Iris pigment epithelial cell (primary cell): ENCODE data around the gene RFNG.

Experiments
- DNase-seq: peaks from one replicate; pipeline ENCODE4 v3.0.0-alpha.2; 2011; ENCODE audit warnings: low read depth

The RFNG gene

DNA sequence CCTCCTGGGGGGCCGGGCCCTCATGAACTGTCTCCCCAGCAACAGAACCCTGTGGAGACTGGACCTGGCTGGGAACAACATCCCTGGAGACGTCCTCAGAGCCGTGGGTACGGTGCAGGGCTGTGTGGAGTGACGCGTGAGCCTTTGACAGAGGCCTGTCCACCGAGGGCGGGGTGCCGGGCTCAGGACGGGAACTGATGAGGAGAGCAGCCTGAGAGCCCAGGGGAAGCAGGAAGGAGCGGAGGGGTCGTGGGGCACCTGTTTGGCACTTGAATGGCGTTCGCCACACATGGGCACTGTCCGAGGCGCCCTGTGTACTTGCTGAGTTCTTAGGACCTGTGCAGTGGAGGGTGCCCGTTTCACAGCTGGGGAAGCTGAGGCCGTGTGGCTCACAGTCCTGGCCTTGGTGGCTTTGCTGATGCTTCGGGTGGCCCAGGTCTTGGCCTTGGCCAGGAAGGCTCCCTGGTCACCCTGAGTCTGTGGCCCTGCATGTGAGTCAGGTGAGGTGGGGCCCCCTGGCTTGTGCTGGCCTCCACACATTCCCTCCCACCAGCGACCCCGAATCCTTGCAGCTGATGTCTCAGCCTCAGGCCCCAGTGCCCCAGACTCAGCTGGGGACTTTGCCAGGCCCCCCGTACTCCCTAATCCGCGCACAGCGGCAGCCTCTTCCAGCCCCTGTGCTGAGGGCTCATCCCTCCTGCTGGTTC, 26.1 kb downstream of the RFNG start:
- no peak for DNase-seq

DNA sequence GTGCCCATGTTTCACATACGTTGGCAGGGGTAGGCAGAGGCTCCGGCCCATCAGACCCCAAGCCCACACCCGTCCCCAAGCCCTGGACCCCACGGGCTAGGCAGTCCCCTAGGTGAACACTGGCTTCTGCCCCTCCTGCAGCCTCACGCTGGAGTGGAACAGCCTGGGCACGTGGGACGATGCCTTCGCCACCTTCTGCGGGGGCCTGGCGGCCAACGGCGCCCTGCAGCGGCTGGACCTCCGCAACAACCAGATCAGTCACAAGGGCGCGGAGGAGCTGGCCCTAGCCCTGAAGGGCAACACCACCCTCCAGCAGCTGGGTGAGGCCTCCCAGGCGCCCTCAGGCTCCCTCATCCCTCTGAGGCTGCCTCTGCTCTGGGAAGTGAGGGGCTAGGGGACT, 26.8 kb downstream of the RFNG start:
- DNase-seq, result no peak

GRCh38 chr17:82023447-82024241, 28.0 kb downstream of the RFNG start:
- peak; percentile 25 for DNase-seq

DNA sequence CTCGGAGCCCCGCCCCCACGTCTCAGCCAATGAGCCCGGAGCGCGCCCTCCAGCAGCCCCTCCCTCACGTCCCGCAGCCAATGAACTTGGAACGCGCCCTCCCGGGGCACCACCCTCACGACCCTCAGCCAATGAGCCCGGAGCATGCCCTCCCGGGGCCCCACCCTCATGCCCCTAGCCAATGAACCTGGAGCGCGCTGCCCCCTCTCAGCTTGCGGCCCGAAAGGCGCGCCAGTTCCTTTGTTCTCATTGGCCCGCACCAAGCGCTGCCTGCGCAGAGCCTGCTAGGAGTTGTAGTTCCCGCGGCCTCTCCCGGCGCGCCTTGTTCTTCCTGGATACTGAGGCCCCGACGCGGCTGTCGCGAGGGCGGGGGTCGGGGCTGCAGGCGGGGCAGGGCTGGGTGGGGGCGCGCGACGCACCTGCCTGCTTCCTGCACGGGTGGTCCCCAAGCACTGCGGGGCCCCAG, 28.6 kb downstream of the RFNG start, which contains the start of gene LRRC45:
LRRC45 (plus strand) TSS at position 325 of the 466 bp plus-strand sequence. CDS start 339 bp downstream, outside the sequence.
- peak; percentile 100 for DNase-seq

GRCh38 chr17:82022310-82022980, 29.2 kb downstream of the RFNG start, which contains the start of gene CENPX:
Gene CENPX (minus strand): TSS chr17:82022878. CDS start chr17:82022861, 17 bp downstream.
- DNase-seq, result no peak

GRCh38 chr17:82021900-82022309, 29.7 kb downstream of the RFNG start:
- DNase-seq, result no peak

DNA sequence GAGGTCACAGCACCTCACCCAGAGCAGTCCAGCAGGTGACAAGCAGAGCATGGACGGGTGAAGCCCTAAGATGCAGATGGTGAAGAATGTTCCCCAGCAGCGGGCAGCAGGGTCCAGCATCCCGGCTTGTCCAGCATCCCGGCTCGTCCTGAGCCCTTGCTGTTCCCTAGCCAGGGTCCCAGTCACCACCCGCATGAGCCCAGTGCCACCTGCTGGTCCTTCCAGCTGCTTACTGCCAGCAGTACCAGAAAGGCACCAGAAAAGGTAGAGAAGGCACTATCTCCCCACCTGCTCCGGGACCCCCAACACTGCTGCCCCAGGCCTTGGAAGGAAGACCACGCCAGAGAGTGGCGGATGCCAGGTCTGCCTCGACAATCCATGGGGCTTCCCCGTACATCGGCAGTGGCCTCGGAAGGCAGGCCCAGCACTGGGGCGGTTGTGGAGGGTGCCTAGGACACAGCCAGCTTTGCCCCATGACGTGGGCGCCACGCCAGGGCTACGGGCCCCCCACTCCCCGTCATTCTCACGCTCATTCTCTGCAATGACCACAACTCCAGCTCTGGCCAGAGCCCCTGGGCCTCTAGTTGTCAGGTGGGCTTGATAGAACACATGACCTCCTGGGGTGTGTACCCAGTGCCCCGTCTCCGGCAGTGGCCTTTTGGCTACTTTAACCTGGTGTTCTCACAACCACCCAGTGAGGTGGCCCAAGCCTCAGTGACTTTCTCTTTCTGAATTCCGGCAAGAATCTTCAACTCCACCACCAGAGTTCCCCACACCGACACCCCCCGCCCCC, 30.3 kb downstream of the RFNG start:
- peak; percentile 56 for DNase-seq

GRCh38 chr17:82020572-82021106, 31.0 kb downstream of the RFNG start:
- no peak for DNase-seq

DNA sequence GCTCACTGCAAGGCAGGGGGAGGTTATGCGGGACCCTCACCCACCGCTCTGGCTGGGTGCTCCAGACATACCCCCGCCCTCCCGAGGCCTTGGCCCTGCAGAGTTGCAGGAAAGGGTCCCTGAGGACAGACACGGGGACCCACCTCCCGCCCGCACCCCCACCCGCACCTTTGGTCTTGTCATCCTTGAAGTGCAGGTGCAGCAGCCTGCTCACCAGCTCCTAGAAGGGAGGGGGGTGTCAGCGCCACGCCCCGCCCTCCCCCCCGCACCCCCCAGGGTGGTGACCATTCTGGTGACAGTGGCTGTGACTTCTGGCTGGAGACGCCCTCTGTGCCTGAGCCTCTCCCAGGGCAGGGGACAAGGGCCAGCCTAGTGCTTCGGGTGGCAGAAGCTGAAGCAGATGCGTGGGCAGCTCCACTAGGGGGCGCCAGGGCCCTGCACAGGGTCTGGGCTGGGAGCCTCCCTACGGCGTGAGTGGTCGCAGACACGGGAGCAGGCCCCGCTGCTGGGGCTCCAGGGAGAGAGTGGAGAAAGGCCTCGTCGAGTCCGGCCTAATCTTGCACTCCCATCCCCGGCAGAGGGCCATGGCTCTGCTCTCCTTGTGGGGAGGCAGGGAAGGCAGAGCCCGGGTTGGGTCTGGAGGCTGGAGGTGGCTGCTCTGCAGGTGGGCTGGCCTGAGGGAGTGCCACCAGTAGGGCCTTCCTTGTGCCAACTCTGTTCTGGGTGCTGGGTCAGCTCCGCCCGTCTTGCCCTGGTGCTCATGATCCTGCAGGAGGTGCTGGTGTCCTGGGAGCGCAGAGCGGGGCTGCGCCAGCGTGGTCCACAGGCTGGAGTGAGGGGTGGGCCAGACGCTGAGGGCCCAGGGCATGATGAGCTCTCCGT, 31.7 kb downstream of the RFNG start:
- peak; percentile 36 for DNase-seq

DNA sequence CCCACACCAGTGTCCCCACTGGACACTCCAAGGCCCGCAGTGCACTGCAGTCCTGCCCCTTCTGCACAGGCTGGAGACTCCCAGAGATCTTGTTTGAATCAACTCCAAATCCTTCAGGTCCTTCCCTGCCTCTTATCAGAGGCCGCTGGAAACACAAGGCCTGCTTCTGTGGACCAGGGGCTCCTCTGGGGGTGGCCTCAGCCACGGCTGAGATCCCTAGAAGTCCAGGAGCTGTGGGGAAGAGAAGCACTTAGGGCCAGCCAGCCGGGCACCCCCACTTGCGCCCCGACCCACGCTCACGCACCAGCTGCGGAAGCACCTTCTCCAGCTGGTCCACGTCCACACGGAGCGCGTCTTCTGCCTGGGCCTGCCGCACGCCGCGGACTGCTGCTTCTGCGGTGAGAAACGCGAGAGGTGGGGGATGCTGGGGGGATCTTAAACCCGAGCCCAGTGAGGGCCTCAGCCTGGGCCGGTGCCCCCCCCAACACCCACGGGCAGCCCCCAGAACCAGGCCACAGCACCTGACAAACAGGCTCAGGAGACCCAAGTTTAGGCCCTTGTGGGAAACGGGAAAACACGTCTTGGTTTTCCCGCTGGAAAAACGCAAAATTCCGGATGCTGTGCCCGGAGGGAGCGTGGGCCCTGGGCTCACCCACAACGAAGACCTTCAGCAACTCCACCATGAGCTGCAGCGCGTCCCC, 32.5 kb downstream of the RFNG start:
- DNase-seq, result no peak

DNA sequence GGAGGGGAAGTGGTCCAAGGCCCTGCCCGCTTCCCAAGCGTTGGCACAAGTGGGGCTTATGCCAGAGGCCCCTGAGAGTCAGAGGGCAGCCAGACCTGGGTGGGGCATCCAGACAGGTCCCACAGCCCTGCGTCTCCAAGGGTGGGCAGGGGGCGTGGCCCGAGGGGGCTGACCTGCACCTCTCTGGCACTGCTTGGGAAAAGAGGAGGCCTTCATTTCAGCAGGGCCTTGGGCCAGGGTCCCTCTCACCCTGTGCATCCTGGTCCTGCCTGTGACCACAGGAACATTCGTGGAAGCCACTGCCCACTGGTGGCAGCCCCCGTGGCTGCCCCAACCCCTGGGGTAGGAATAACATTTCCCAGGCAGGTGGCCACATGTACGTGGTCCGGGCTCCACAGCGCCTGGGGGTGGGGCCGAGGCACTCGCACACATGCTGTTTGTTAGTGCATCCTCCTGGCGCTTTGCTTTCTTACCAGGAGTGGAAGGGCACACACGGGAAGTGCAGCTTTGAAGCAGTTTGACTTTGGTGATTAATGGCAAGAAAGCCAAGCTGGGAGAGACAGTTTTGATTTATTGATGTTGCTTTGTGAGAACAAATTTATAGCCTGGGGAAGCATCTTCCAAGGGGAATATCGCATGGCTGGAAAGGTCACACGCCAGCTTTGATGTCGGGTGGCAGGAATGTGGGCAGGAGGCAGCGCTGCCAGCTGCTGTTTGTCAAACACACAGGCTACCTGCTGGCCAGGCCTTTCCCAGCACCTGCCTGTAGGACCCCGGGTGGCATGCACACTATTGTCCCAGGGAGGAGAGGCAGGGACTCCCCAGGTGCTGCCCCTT, 33.2 kb downstream of the RFNG start:
- DNase-seq, result no peak

GRCh38 chr17:82017612-82018151, 33.9 kb downstream of the RFNG start:
- DNase-seq, result no peak

DNA sequence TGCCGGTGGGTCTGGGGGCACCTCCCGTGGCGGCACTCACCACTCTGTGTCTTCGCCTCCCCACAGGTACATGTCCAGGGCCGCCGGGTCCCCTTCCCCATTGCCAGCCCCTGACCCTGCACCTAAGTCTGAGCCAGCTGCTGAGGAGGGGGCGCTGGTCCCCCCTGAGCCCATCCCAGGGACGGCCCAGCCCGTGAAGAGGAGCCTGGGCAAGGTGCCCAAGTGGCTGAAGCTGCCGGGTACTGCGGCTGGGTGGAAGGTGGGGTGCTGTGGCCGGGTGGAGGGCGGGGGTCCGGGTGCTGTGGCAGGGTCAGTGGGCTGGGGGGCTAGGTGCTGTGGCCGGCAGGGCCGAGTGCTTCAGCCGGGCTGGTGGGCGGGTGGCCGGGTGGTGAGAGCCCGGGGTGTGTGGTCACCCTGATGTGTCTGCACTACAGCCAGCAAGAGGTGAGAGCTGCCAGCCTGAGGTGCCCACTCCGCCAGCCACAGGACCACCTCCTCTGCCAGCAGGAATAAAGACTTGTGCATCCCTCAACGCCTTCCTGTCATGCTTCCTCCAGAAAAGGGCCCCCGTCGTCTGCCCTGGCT, 34.6 kb downstream of the RFNG start:
- DNase-seq, result no peak

DNA sequence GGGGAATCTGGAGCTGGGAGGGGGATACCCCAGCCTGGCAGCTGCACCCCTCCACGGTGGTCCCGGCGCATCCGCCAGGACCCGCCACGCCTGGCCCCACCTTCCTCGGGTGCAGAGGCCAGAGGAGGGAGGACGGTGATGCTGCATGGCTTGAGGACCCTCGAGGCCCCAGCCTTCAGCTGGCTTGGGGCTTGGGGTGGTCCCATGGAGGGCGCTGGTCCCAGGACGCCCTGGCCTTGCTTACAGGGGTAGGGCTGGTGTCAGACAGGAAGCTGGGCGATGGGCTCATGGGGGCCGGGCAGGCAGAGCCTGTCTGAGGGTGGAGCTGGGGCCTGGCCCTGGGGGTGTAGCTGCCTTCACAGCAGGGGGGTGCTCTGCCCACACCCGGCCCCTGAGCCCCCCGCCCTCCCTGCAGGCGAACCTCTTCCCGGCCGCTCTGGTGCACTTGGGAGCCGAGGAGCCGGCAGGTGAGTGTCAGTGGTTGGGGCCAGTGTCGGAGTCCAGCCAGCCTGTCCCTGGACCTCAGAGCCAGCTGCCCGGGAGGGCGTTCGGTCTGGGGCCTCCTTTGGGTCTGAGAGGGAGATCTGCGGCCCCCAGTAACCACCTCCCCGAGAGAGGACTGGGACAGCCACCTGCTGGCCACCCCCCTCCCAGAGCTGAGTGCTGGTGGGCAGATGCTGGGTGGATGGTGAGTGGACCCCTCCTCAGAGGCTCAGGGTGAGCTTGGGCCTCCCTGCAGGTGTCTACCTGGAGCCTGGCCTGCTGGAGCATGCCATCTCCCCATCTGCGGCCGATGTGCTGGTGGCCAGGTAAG, 35.3 kb downstream of the RFNG start:
- DNase-seq, result no peak

GRCh38 chr17:82015311-82015971, 36.2 kb downstream of the RFNG start:
- DNase-seq, result no peak

GRCh38 chr17:82014971-82015310, 36.7 kb downstream of the RFNG start:
- DNase-seq, result no peak

DNA sequence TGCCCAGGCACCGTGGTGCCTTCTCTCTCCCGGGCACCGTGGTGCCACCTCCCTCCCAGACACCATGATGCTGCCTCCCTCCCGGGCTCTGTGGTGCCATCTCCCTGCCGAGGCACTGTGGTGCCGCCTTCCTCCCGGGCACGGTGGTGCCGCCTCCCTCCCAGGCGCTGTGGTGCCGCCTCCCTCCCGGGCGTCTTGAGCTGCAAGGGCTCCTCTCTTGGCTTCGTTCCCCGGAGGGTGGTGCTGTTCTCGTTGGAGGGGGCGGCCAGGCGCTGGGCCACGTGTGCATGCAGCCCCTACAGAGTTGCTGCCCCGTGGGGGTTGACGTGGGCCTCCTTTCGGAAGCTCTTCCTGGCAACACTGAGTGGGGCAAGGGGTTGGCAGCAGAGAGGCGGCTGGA, 37.2 kb downstream of the RFNG start:
- DNase-seq, result no peak
